GM19455 (cell line): ENCODE data around the gene IL17RB.

Source experiments
- ATAC-seq: cut with Tn5 transposase; IDR thresholded peaks from one replicate; pipeline ENCODE4 v1.9.1; 2021; ENCODE audit not compliant: unreplicated experiment

The IL17RB gene

DNA sequence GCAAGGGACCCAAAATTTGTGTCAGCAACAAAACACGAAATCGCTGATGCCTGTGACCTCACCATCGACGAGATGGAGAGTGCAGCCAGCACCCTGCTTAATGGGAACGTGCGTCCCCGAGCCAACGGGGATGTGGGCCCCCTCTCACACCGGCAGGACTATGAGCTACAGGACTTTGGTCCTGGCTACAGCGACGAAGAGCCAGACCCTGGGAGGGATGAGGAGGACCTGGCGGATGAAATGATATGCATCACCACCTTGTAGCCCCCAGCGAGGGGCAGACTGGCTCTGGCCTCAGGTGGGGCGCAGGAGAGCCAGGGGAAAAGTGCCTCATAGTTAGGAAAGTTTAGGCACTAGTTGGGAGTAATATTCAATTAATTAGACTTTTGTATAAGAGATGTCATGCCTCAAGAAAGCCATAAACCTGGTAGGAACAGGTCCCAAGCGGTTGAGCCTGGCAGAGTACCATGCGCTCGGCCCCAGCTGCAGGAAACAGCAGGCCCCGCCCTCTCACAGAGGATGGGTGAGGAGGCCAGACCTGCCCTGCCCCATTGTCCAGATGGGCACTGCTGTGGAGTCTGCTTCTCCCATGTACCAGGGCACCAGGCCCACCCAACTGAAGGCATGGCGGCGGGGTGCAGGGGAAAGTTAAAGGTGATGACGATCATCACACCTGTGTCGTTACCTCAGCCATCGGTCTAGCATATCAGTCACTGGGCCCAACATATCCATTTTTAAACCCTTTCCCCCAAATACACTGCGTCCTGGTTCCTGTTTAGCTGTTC is 35.0 kb upstream of the IL17RB start:
- no peak for ATAC-seq

DNA sequence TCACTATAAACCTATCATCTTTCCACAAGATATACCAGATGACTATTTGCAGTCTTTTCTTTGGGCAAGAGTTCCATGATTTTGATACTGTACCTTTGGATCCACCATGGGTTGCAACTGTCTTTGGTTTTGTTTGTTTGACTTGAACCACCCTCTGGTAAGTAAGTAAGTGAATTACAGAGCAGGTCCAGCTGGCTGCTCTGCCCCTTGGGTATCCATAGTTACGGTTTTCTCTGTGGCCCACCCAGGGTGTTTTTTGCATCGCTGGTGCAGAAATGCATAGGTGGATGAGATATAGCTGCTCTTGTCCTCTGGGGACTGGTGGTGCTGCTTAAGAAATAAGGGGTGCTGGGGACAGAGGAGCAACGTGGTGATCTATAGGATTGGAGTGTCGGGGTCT is 33.9 kb upstream of the IL17RB start:
- no peak for ATAC-seq

GRCh38 chr3:53813229-53813628 is 33.1 kb upstream of the IL17RB start:
- no peak for ATAC-seq

- ATAC-seq, result no peak
Observed at GRCh38 chr3:53813876-53814275, 32.5 kb upstream of the IL17RB start.

DNA sequence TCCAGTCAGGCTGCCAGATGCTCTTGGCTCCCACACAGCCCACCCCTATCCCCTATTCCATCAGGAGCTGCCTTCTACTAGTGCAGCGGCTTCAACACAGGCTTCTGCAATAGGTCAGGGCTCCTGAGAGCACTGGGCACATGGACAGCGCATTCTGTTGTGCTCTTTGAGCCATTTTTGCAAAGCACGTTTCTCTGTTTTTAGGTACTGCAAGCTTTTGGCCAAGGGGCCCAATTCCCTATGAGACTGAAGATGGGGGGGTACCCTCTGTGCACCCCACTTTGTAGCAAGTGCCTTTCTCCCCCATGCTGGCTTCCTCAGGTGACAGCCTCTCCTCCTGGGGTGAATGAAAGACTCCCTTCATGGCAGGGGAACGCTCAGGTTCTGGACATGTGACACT is 31.3 kb upstream of the IL17RB start:
- ATAC-seq, result no peak

DNA sequence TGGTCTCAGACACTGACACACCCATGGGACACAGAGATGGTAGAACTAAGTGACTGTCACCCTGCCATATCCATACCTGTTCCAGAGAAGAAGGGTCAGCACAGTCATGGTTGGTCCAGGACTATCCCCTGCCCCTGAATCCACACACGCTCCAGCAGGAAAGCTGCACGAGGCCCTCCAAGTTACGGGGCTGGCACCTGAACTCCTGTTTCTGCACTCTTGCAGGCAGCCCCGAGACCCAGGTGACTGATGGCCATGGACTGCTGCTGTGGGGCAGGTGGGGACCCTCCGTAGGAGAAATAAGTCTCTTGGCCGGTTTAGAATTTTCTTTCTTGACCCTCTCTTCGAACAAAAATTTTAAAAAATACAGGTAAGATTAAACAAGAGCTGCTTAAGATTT is 30.7 kb upstream of the IL17RB start:
- ATAC-seq, result no peak

- no peak for ATAC-seq
Observed at GRCh38 chr3:53816425-53816824, 29.9 kb upstream of the IL17RB start.

DNA sequence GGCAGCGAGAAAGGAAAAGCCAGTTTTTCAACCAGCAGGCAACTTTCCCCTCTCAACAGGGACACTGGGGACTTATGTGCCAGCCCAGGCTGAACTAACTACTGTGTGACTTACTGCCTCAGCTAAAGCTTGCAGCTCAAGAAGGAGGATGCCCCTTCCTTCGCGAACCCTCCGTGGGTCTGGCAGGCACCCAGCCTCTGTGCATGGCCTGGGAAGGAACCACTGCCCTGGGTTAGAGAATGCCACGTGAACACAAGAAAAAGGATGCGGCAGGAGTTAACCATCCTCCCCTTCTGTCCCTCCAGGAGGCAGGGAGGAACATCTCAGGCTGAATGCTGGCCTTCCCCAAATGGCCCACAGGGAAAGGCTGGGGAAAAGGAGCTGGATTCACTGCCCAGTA is 29.2 kb upstream of the IL17RB start:
- no peak for ATAC-seq

DNA sequence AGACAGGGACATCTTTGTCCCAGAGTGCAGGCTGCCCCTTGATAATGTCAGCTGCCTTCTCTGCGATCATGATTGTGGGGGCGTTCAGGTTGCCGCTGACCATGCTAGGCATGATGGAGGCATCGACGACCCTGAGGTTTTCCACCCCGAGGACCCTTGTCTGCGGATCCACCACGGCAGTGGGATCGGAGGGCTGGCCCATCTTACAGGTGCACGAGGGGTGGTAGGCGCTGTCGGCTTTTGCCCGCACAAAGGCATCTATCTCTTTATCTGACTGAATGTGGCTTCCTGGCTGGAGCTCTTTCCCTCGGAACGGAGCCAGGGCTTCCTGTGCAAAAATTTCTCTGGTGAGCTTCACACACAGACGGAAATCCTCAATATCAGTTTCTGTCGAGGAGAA is 28.6 kb upstream of the IL17RB start:
- no peak for ATAC-seq

DNA sequence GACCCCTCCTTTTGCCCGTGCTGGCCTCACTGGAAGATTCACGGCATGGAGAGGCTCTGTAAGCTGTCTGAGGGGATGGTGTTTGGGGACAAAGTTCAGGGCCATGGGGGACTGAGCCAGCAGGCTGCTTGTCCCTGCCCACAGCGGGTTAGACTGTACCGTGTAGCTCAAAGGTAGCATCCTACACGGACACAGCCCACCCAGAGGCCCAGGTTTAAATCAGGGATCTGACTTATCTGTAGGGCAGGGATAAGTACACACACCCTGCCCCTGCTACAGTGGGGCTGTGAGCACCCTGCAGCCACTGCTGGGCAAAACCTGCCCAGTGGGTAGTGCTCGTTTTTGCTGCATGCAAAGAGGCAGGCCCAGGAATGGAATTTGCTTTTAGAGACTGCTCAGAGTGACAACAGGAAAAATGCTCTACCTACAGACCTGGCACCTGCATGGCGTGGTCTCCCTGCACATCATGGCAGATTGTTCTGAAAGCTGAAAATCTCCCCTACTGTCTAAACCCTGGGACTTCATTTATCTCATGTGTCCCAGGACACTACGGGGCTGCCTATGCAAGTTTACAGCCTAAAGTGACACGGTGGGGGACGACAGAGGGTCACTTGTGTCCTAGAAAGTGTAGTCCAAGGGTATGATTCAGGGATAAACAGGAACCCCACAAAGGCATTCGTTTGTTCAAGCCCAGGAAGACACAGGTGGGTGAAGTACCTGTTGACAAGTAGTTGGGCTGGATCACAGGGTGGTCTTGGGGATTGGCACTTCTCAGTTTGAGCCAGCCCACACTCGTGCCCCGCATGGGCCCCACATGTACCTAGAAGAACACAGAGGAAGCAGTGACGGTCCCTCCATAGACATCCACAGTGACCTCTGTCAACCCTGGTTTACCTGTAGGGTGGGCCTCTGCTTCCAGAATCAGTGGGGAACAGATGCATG is 27.9 kb upstream of the IL17RB start:
- no peak for ATAC-seq

GRCh38 chr3:53819163-53819868 is 27.1 kb upstream of the IL17RB start:
- no peak for ATAC-seq

GRCh38 chr3:53820084-53820483 is 26.3 kb upstream of the IL17RB start:
- no peak for ATAC-seq

DNA sequence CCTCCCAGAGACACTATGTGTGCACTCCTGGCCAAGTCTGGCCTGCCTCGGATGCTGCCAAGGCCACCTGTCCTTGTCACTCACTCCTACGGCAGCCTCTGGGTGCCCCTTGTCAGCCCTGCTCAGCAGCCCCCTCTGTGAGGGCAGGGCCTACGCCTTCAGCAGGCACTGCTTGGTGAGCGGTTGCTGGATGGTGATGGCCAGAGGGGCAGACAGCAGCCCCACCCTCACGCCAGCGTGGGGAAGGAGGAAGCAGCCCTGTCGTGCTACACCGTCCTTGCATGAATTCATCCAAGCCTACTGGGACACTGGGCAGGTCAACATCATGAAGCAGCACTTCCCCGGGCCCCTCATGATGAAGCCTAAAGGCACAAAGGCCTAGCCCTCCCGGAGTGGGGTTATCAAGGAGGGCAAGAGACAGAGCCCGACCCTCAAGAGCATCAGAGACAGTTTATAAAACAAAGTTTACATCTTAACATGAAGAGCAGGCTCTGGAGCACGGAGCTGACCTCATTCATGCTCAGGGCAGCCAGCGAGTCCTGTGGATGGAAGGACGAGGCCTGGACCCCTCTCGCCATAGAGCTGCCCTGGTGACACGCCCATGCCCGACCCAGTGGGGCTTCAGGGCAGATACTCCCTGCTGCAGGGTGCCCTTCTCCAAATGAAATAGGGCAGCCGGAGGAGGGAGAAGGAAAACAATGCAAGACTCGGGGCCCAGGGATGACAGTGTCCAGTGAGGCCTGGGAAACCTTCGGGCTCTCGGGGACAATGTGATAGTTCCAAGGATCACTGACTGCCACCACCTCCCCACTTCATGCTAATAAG is 25.4 kb upstream of the IL17RB start:
- no peak for ATAC-seq

DNA sequence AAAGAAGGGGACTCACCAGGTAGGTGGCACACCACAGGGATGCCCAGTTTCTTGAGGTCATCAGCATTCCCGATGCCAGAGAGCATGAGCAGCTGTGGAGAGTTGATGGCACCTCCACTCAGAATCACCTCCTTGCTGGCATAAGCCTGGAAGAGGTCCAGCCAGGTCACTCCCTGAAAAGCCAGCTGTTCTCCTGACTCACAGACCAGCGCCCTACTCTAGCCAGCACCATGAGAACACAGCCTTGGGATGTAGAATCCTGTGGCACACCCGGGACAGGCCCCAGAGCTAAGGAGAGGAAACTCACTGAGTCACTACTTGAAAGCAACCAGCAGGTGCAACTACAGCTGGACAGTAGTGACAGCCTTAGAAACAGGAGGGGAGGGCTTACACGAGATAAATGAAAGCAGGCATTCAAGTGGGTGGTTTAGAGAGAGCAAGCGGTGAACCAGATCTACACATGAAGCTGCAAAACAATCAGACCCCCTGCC is 24.7 kb upstream of the IL17RB start:
- ATAC-seq, result no peak

GRCh38 chr3:53822331-53822741 is 24.0 kb upstream of the IL17RB start:
- ATAC-seq, result no peak

DNA sequence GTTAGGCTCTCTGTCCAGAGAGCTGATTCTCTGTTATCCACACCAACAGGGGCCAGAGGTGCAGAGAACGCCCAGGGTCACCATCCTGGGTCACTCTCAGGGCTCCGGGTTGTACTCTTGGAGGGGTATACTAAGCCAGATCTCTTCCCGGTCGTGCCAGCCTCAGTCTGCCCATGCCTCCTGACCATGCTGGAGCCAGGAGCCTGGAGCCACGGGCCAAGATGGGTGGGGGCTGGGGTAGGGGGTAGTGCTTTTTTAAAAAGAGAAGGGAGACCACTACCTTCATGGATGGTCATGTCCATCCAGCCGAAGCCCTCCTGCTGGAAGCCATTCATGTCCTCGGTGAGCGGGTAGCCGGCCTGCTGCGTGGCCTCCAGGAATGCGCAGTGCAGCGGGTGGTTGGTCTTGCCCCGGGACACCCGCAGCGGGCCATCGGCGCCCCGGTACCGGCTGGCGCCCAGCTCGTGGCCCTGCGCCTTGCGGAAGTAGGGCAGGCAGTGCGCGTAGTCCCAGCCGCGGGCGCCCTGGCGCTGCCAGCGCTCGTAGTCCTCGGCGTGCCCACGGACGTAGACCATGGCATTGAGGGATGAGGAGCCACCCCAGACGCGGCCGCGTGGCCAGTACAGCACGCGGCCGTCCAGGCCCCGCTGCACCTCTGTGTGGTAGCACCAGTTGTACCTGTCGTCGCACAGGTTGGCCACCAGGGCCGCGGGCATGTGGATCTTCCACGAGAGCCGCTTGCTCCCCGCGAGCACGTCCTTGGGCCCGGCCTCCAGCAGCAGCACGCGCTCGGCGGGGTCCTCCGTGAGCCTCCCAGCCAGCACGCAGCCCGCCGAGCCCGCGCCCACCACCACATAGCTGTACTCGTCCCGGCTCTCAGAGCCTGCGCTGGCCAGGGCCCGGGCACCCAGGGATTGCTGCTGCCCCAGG is 23.1 kb upstream of the IL17RB start:
- no peak for ATAC-seq

DNA sequence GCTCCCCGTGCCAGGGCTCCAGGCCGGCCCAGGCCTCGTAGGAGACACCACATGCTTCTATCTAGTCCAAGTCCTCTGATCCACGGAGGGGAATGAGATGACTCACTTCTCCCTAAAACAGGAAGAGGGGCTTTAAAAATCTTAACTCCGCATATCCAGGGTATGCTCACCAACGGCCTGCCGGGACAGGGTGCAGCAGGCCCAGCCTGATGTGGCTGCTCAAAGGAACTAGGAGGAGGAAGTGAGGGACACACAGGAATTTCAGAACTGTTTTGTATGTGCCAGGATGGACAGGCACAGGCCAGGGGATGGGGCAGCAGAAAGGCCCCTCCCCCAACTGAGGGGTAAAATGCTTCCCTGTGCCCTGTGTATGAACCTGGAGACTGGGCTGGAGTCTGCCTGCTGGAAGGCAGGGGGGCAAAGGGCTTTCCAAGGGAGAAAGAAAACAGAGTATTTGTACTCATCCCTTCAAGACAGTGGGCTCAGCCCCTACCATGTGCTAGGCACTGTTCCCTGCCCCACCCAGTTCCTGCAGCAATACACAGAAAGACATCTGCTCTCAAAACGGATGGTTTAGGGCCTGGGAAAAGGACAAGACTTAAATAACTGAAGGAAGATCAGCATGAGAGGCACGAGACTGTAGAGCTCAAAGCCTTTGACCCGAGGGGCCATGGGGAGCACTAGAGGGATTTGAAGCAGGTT is 22.3 kb upstream of the IL17RB start:
- no peak for ATAC-seq

DNA sequence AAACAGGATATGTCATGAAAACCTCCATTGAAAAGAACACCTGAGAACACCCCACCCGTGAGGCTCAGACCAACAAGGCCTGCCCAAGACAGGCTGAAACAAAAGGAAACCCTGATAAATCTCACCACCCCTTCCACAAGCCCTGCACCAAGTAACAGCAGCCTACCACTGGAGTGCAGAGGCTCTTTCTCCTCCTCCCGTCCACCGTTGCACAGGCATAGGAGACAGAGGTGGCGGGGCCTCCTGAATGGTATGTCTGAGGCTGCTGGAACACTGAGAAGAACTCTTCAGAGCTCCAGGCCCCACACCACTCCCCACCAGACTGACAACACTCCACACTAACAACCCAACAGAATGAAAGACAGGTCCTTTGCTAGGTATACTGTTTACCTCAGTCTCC is 21.6 kb upstream of the IL17RB start:
- ATAC-seq, result no peak

GRCh38 chr3:53826048-53826447 is 20.3 kb upstream of the IL17RB start:
- ATAC-seq, result no peak
